DOHH2 (cell line): ENCODE measurements around the gene NFATC3.

Experiments used
- H3F3A ChIP-seq: fragments of 200-600 bp; sonication (generic), shearing (Covaris generic); 2 replicates; pipeline ENCODE4 v1.6.0; 2016; ENCODE audit warnings: antibody characterized with exemption, mild to moderate bottlenecking; ENCODE audit not compliant: control insufficient read depth, insufficient read depth
- H3K27ac ChIP-seq: fragments of 200-600 bp; sonication (generic); 2 replicates; pipeline ENCODE4 v1.5.1; 2014; ENCODE audit warnings: low read depth, mild to moderate bottlenecking, low read length, moderate library complexity
- H3K27me3 ChIP-seq: fragments of 200-600 bp; sonication (generic); 2 replicates; pipeline ENCODE4 v1.6.1; 2014; ENCODE audit warnings: mild to moderate bottlenecking, low read length, mixed read lengths; ENCODE audit not compliant: control insufficient read depth
- H3K36me3 ChIP-seq: fragments of 200-600 bp; sonication (generic); 2 replicates; pipeline ENCODE4 v1.6.1; 2014; ENCODE audit warnings: mild to moderate bottlenecking, low read length, moderate library complexity, mixed read lengths; ENCODE audit not compliant: control insufficient read depth
- H3K4me1 ChIP-seq: fragments of 200-600 bp; sonication (generic); 2 replicates; pipeline ENCODE4 v1.6.1; 2014; ENCODE audit warnings: mild to moderate bottlenecking, low read length, mixed read lengths; ENCODE audit not compliant: control insufficient read depth
- H3K4me2 ChIP-seq: fragments of 200-600 bp; sonication (generic); 2 replicates; pipeline ENCODE4 v1.6.0; 2014; ENCODE audit warnings: mild to moderate bottlenecking, low read length, moderate library complexity
- H3K4me3 ChIP-seq: fragments of 200-600 bp; sonication (generic); 2 replicates; pipeline ENCODE4 v1.5.1; 2014; ENCODE audit warnings: mild to moderate bottlenecking, low read length, mixed read lengths
- H3K79me2 ChIP-seq: fragments of 200-600 bp; sonication (generic); 2 replicates; pipeline ENCODE4 v1.6.1; 2014; ENCODE audit warnings: mild to moderate bottlenecking, low read length, mixed read lengths; ENCODE audit not compliant: control insufficient read depth
- H3K9me2 ChIP-seq: fragments of 200-600 bp; sonication (generic); replicated peaks from 2 replicates; pipeline ENCODE4 v1.6.1; 2014; ENCODE audit warnings: mild to moderate bottlenecking, low read length, mixed read lengths; ENCODE audit not compliant: control insufficient read depth
- H3K9me3 ChIP-seq: fragments of 200-600 bp; sonication (generic); 2 replicates; pipeline ENCODE4 v1.6.1; 2014; ENCODE audit warnings: antibody characterized with exemption, low read length, mixed read lengths; ENCODE audit not compliant: control insufficient read depth, insufficient read depth
- H4K20me1 ChIP-seq: fragments of 200-600 bp; sonication (generic); 2 replicates; pipeline ENCODE4 v1.6.0; 2014; ENCODE audit warnings: low read depth, mild to moderate bottlenecking, antibody characterized with exemption, low read length, moderate library complexity; ENCODE audit not compliant: control insufficient read depth, insufficient read depth
- CTCF ChIP-seq: fragments of 200-600 bp; sonication (generic); IDR thresholded peaks from one replicate; pipeline ENCODE4 v1.5.1; 2014; ENCODE audit warnings: antibody characterized with exemption, mild to moderate bottlenecking, low read depth, low read length; ENCODE audit not compliant: poor library complexity, severe bottlenecking
- EZH2phosphoT487 ChIP-seq: fragments of 200-600 bp; sonication (generic); IDR thresholded peaks from 2 replicates; pipeline ENCODE4 v1.6.1; 2017; ENCODE audit warnings: borderline replicate concordance, mild to moderate bottlenecking, antibody characterized with exemption, low read length, moderate library complexity, mixed read lengths

The NFATC3 gene

GRCh38 chr16:68179196-68179795 lies 94.1 kb downstream of the NFATC3 start:
- Histone ChIP-seq H3K36me3 (peaks cover 44% of the 10 kb centered on the region), H4K20me1 (no peaks in the 10 kb centered on the region), H3K4me1 (no peaks in the 10 kb centered on the region), H3K79me2 (no peaks in the 10 kb centered on the region), H3F3A (peaks cover 2% of the 10 kb centered on the region; the same call in 1 of the 2 replicates), H3K9me3 (no peaks in the 10 kb centered on the region), H3K4me3 (no peak overlapping the region), H3K27me3 (no peaks in the 10 kb centered on the region), H3K4me2 (no peak overlapping the region), H3K27ac (no peak overlapping the region), H3K9me2 (no peaks in the 10 kb centered on the region)
- TF ChIP-seq CTCF (no peak), EZH2phosphoT487 (no peak)

GRCh38 chr16:68179855-68180254 lies 94.7 kb downstream of the NFATC3 start:
- no peaks in the 10 kb centered on the region for H3K4me1 ChIP-seq
- no peaks in the 10 kb centered on the region for H3K27me3 ChIP-seq
- H3K27ac ChIP-seq = no peak overlapping the region
- H3K9me2 ChIP-seq = no peaks in the 10 kb centered on the region
- 0 out of 2 replicates have a peak, but pooled peaks cover 2% of the 10 kb centered on the region for H3F3A ChIP-seq
- TF ChIP-seq CTCF (no peak), EZH2phosphoT487 (no peak)
- H3K4me3 ChIP-seq = no peak overlapping the region
- no peak overlapping the region for H3K4me2 ChIP-seq
- H3K36me3 ChIP-seq = peaks cover 43% of the 10 kb centered on the region
- no peaks in the 10 kb centered on the region for H4K20me1 ChIP-seq
- no peaks in the 10 kb centered on the region for H3K79me2 ChIP-seq
- H3K9me3 ChIP-seq = no peaks in the 10 kb centered on the region

- no peaks in the 10 kb centered on the region for H3F3A ChIP-seq
- no peaks in the 10 kb centered on the region for H3K79me2 ChIP-seq
- no peak for TF ChIP-seq CTCF
- no peak for TF ChIP-seq EZH2phosphoT487
- no peaks in the 10 kb centered on the region for H4K20me1 ChIP-seq
- no peaks in the 10 kb centered on the region for H3K4me1 ChIP-seq
- peaks cover 41% of the 10 kb centered on the region for H3K36me3 ChIP-seq
- no peak overlapping the region for H3K27ac ChIP-seq
- H3K4me3 ChIP-seq = no peak overlapping the region
- no peaks in the 10 kb centered on the region for H3K9me3 ChIP-seq
- no peaks in the 10 kb centered on the region for H3K9me2 ChIP-seq
- no peak overlapping the region for H3K4me2 ChIP-seq
- no peaks in the 10 kb centered on the region for H3K27me3 ChIP-seq
These were observed 97.9 kb downstream of the NFATC3 start for GRCh38 chr16:68183046-68183445.
